ENCODE data around the gene PYGB.
A peak's percentile ranks its signal among the peaks of the same experiment; 100 is the strongest.

The PYGB gene

DNA sequence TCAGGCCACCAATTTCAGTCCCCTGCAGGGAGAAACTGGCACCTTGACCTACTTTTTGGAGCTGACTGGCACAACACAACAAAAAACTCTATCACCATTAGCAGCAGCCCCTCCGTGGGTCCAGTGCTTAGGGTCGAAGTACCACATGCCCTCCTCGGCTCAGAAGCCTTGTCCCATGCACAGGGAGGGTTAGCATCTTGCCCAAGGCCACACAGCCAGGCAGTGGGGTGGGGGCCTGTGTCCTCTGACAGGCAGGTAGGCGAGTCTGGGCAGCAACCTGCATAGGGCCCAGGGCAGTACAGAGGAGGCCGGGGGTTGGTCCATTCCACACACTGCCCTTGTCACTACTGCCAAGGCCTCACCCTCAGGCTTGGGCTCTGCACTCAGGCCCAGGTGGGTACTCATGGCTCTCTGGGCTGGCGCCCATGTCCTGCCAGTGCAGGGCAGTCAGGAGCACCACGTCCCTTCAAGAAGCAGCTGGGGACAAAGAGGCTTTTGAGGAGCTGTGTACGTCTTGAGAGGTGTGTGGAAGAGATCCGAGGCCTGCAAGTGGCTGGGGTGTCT is 53.6 kb downstream of the PYGB start:
- H3K18ac ChIP-seq (ENCODE audit: low read length): peak overlapping the region; percentile 26
- H3K27ac ChIP-seq (ENCODE audit: low read depth, low read length): no peak overlapping the region
- H2BK5ac ChIP-seq (ENCODE audit: low read depth, low read length, poor library complexity): no peak overlapping the region
- DNase-seq: no peak
- H2AK5ac ChIP-seq (ENCODE audit: low read length): no peak overlapping the region
- no peak overlapping the region for H2BK12ac ChIP-seq (ENCODE audit: low read length)
- H3K4me1 ChIP-seq (ENCODE audit: control insufficient read depth in 1 of 2, insufficient read depth in 2 of 2, low read length in 2 of 2): peaks cover 8 to 11% of the 10 kb centered on the region in 2 experiments
- H3K23ac ChIP-seq (ENCODE audit: low read length): no peak overlapping the region
- H3K36me3 ChIP-seq (ENCODE audit: control insufficient read depth in 1 of 2, insufficient read depth in 2 of 2, low read length in 2 of 2): peaks cover 53% of the 10 kb centered on the region in 2 experiments
- peaks cover 3% of the 10 kb centered on the region for H3K9me3 ChIP-seq (ENCODE audit: insufficient read depth, low read depth, low read length)
- H3K4ac ChIP-seq (ENCODE audit: low read depth, low read length): no peak overlapping the region
- no CpG with 5 or more reads among the region's 9 CpGs for WGBS (ENCODE audit: extremely low coverage, insufficient coverage, insufficient read length)
- no peak overlapping the region for H2BK120ac ChIP-seq (ENCODE audit: insufficient read depth, low read length, poor library complexity)
- no peak overlapping the region for H3K14ac ChIP-seq (ENCODE audit: low read length)
- H3K9ac ChIP-seq (ENCODE audit: low read length): no peak overlapping the region
- H2AFZ ChIP-seq (ENCODE audit: insufficient read depth, low read length, poor library complexity): no peak overlapping the region
- H3K27me3 ChIP-seq (ENCODE audit: insufficient read depth, low read length): no peaks in the 10 kb centered on the region
- no peak overlapping the region for H3K4me3 ChIP-seq (ENCODE audit: low read depth, low read length)
- no peak overlapping the region for H3K4me2 ChIP-seq (ENCODE audit: low read length)
- no peak overlapping the region for H4K12ac ChIP-seq (ENCODE audit: low read depth, low read length)
- H3K79me2 ChIP-seq (ENCODE audit: control insufficient read depth, insufficient read depth, low read length, poor library complexity): no peaks in the 10 kb centered on the region
- no peak overlapping the region for H4K91ac ChIP-seq (ENCODE audit: low read depth, low read length)
- peaks cover 2% of the 10 kb centered on the region for H3K79me1 ChIP-seq (ENCODE audit: low read length)
- no peak overlapping the region for H4K8ac ChIP-seq (ENCODE audit: low read depth, low read length)

DNA sequence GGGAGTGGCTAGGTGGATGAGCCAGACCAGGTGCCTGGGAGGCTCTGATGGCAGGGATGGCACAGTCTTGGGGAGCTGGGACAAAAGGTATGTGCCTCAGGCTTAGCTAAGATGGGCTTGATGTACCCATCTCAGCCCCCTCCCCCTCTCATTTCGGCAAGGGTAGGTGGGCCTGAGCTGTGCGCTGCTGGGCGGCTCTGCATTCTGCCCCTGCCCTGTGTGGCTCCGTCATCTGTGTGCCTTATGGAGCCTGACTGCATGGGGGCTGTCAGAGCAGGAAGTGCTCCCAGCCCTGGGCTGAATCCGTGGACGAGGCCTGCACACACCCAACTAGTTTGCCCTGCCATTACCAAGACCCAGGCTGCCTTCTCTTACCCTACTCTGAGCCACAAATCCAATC is 54.7 kb downstream of the PYGB start:
- H3K79me1 ChIP-seq (ENCODE audit: low read length): peaks cover 2% of the 10 kb centered on the region
- peaks cover 3% of the 10 kb centered on the region for H3K9me3 ChIP-seq (ENCODE audit: insufficient read depth, low read depth, low read length)
- peaks cover 8 to 11% of the 10 kb centered on the region in 2 experiments for H3K4me1 ChIP-seq (ENCODE audit: control insufficient read depth in 1 of 2, insufficient read depth in 2 of 2, low read length in 2 of 2)
- no peak overlapping the region for H4K91ac ChIP-seq (ENCODE audit: low read depth, low read length)
- WGBS (ENCODE audit: extremely low coverage, insufficient coverage, insufficient read length): no CpG with 5 or more reads among the region's 6 CpGs
- H3K4me2 ChIP-seq (ENCODE audit: low read length): no peak overlapping the region
- no peak overlapping the region for H3K9ac ChIP-seq (ENCODE audit: low read length)
- no peaks in the 10 kb centered on the region for H3K27me3 ChIP-seq (ENCODE audit: insufficient read depth, low read length)
- no peak overlapping the region for H2AK5ac ChIP-seq (ENCODE audit: low read length)
- DNase-seq: no peak
- H3K14ac ChIP-seq (ENCODE audit: low read length): no peak overlapping the region
- no peak overlapping the region for H4K8ac ChIP-seq (ENCODE audit: low read depth, low read length)
- H3K18ac ChIP-seq (ENCODE audit: low read length): no peak overlapping the region
- no peak overlapping the region for H2BK120ac ChIP-seq (ENCODE audit: insufficient read depth, low read length, poor library complexity)
- H3K79me2 ChIP-seq (ENCODE audit: control insufficient read depth, insufficient read depth, low read length, poor library complexity): no peaks in the 10 kb centered on the region
- no peak overlapping the region for H3K23ac ChIP-seq (ENCODE audit: low read length)
- H3K36me3 ChIP-seq (ENCODE audit: control insufficient read depth in 1 of 2, insufficient read depth in 2 of 2, low read length in 2 of 2): peaks cover 47 to 49% of the 10 kb centered on the region in 2 experiments
- no peak overlapping the region for H2AFZ ChIP-seq (ENCODE audit: insufficient read depth, low read length, poor library complexity)
- no peak overlapping the region for H2BK12ac ChIP-seq (ENCODE audit: low read length)
- H3K4ac ChIP-seq (ENCODE audit: low read depth, low read length): no peak overlapping the region
- no peak overlapping the region for H3K4me3 ChIP-seq (ENCODE audit: low read depth, low read length)
- no peak overlapping the region for H3K27ac ChIP-seq (ENCODE audit: low read depth, low read length)
- H2BK5ac ChIP-seq (ENCODE audit: low read depth, low read length, poor library complexity): no peak overlapping the region
- H4K12ac ChIP-seq (ENCODE audit: low read depth, low read length): no peak overlapping the region

DNA sequence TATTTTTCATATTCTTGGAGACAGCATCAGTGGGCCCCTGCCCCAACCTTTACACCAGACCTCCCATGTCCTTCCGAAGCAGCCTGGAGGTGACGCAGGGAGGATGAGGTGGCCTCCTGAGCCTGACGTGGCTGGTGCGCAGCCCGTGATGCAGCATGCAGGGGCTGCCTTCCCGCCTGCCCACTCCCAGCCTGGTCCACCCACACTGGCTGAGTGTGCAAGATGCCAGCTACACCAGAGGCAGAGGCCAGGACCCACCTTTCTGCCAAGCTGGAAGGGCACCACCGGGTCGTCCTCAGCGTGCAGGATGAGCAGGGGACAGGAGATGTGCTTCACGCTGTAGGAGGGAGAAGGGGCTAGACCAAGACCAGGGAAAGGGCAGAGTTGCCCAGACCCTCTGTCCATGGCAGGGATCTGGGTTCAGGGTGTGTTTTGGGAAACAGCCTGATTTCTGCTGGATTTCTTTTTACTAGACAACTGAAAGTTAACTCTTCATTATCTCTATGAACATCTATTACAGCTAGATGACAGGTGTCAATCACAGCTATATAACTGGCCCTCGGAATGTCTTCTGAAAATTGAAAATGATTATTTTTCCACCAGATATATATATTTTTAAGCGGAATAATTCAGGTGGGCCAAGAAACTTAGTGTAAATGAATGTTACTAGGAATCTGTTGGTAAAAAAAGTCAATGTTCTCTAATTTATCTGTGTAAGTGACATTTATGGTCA is 55.6 kb downstream of the PYGB start:
- no peak overlapping the region for H3K4me2 ChIP-seq (ENCODE audit: low read length)
- no peak overlapping the region for H3K4ac ChIP-seq (ENCODE audit: low read depth, low read length)
- H2AK5ac ChIP-seq (ENCODE audit: low read length): no peak overlapping the region
- H2BK120ac ChIP-seq (ENCODE audit: insufficient read depth, low read length, poor library complexity): no peak overlapping the region
- H2BK5ac ChIP-seq (ENCODE audit: low read depth, low read length, poor library complexity): no peak overlapping the region
- H3K27me3 ChIP-seq (ENCODE audit: insufficient read depth, low read length): no peaks in the 10 kb centered on the region
- H3K14ac ChIP-seq (ENCODE audit: low read length): no peak overlapping the region
- H3K4me3 ChIP-seq (ENCODE audit: low read depth, low read length): peak overlapping the region; percentile 25
- peaks cover 9 to 11% of the 10 kb centered on the region in 2 experiments for H3K4me1 ChIP-seq (ENCODE audit: control insufficient read depth in 1 of 2, insufficient read depth in 2 of 2, low read length in 2 of 2)
- no peak overlapping the region for H2BK12ac ChIP-seq (ENCODE audit: low read length)
- peak overlapping the region; percentile 1 for H3K23ac ChIP-seq (ENCODE audit: low read length)
- H3K18ac ChIP-seq (ENCODE audit: low read length): peak overlapping the region; percentile 38
- H4K8ac ChIP-seq (ENCODE audit: low read depth, low read length): no peak overlapping the region
- no peak overlapping the region for H3K27ac ChIP-seq (ENCODE audit: low read depth, low read length)
- DNase-seq: no peak
- peaks cover 2% of the 10 kb centered on the region for H3K79me2 ChIP-seq (ENCODE audit: control insufficient read depth, insufficient read depth, low read length, poor library complexity)
- H4K12ac ChIP-seq (ENCODE audit: low read depth, low read length): no peak overlapping the region
- no peak overlapping the region for H2AFZ ChIP-seq (ENCODE audit: insufficient read depth, low read length, poor library complexity)
- H3K9ac ChIP-seq (ENCODE audit: low read length): no peak overlapping the region
- peaks cover 5% of the 10 kb centered on the region for H3K79me1 ChIP-seq (ENCODE audit: low read length)
- peaks cover 3% of the 10 kb centered on the region for H3K9me3 ChIP-seq (ENCODE audit: insufficient read depth, low read depth, low read length)
- H3K36me3 ChIP-seq (ENCODE audit: control insufficient read depth in 1 of 2, insufficient read depth in 2 of 2, low read length in 2 of 2): peaks cover 47 to 50% of the 10 kb centered on the region in 2 experiments
- no CpG with 5 or more reads among the region's 12 CpGs for WGBS (ENCODE audit: extremely low coverage, insufficient coverage, insufficient read length)
- H4K91ac ChIP-seq (ENCODE audit: low read depth, low read length): no peak overlapping the region

DNA sequence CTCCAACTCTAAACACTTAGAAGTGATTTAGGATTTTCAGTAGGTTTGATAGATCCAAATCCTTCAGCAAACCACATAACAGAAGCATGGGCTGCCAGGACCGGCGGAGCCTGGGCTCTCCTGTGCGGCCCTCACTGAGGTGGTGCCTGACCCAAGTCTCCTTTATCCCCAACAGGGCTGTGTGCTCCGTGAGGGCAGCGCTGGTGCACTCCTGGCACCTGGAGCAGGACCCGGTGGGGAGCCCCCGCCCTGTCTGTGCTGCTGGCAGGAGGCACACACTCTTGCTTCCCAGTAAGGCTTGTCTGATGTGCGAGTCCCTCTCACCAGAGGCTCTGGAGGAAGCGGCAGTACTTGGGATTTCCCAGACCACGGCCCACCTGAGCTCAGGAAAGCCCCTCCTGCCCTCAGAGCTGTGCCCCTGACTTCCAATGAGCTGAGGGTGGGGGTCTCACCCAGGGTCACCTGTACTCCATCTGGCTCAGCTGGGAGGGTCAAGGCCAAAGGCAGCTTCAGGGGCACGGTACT is 56.2 kb downstream of the PYGB start:
- no peak overlapping the region for H2BK5ac ChIP-seq (ENCODE audit: low read depth, low read length, poor library complexity)
- no peak overlapping the region for H3K4me2 ChIP-seq (ENCODE audit: low read length)
- peaks cover 11% of the 10 kb centered on the region for H3K79me1 ChIP-seq (ENCODE audit: low read length)
- H3K79me2 ChIP-seq (ENCODE audit: control insufficient read depth, insufficient read depth, low read length, poor library complexity): peaks cover 4% of the 10 kb centered on the region
- no peak overlapping the region for H4K12ac ChIP-seq (ENCODE audit: low read depth, low read length)
- no peak overlapping the region for H3K27ac ChIP-seq (ENCODE audit: low read depth, low read length)
- H3K14ac ChIP-seq (ENCODE audit: low read length): no peak overlapping the region
- WGBS (ENCODE audit: extremely low coverage, insufficient coverage, insufficient read length): no CpG with 5 or more reads among the region's 11 CpGs
- no peak overlapping the region for H4K8ac ChIP-seq (ENCODE audit: low read depth, low read length)
- no peak overlapping the region for H2BK120ac ChIP-seq (ENCODE audit: insufficient read depth, low read length, poor library complexity)
- H3K36me3 ChIP-seq (ENCODE audit: control insufficient read depth in 1 of 2, insufficient read depth in 2 of 2, low read length in 2 of 2): peaks cover 50 to 51% of the 10 kb centered on the region in 2 experiments
- H2AK5ac ChIP-seq (ENCODE audit: low read length): no peak overlapping the region
- no peaks in the 10 kb centered on the region for H3K27me3 ChIP-seq (ENCODE audit: insufficient read depth, low read length)
- no peak overlapping the region for H3K18ac ChIP-seq (ENCODE audit: low read length)
- H3K9ac ChIP-seq (ENCODE audit: low read length): no peak overlapping the region
- no peak overlapping the region for H4K91ac ChIP-seq (ENCODE audit: low read depth, low read length)
- no peak overlapping the region for H2AFZ ChIP-seq (ENCODE audit: insufficient read depth, low read length, poor library complexity)
- peaks cover 3% of the 10 kb centered on the region for H3K9me3 ChIP-seq (ENCODE audit: insufficient read depth, low read depth, low read length)
- no peak overlapping the region for H2BK12ac ChIP-seq (ENCODE audit: low read length)
- H3K4ac ChIP-seq (ENCODE audit: low read depth, low read length): no peak overlapping the region
- H3K23ac ChIP-seq (ENCODE audit: low read length): no peak overlapping the region
- peaks cover 15 to 17% of the 10 kb centered on the region in 2 experiments for H3K4me1 ChIP-seq (ENCODE audit: control insufficient read depth in 1 of 2, insufficient read depth in 2 of 2, low read length in 2 of 2)
- H3K4me3 ChIP-seq (ENCODE audit: low read depth, low read length): no peak overlapping the region
- DNase-seq: no peak

Data from trophoblast cell (in vitro differentiated cells and primary cell).